ENCODE results near the gene OLFML3.

The OLFML3 gene

GRCh38 chr1:113978863-113979702 lies at the start of gene OLFML3:
Gene OLFML3 (plus strand): TSS chr1:113979474. CDS start chr1:113979517, 43 bp downstream.
- Histone ChIP-seq H3K27me3 (ENCODE audit: insufficient read depth, low read length) (no peaks in the 10 kb centered on the region), H2AFZ (ENCODE audit: low read length, unreplicated experiment) (peak within 1 kb of the TSS; percentile 38), H3K79me2 (ENCODE audit: control insufficient read depth, insufficient read depth, low read length, unreplicated experiment) (no peaks in the 10 kb centered on the region), H3K36me3 (ENCODE audit: insufficient read depth, low read length) (no peaks in the 10 kb centered on the region; the same call in 1 of the 2 replicates), H3K27ac (ENCODE audit: low read depth, low read length) (peak within 1 kb of the TSS; percentile 85), H3K4me3 (ENCODE audit: low read depth, low read length) (peak within 1 kb of the TSS; percentile 71), H3K4me1 (ENCODE audit: control insufficient read depth, insufficient read depth, low read length, unreplicated experiment) (peaks cover 61% of the 10 kb centered on the region)

- no peaks in the 10 kb centered on the region for H3K36me3 ChIP-seq (ENCODE audit: insufficient read depth, low read length)
Measured at GRCh38 chr1:113929750-113930498, 49.4 kb upstream of the OLFML3 start.

DNA sequence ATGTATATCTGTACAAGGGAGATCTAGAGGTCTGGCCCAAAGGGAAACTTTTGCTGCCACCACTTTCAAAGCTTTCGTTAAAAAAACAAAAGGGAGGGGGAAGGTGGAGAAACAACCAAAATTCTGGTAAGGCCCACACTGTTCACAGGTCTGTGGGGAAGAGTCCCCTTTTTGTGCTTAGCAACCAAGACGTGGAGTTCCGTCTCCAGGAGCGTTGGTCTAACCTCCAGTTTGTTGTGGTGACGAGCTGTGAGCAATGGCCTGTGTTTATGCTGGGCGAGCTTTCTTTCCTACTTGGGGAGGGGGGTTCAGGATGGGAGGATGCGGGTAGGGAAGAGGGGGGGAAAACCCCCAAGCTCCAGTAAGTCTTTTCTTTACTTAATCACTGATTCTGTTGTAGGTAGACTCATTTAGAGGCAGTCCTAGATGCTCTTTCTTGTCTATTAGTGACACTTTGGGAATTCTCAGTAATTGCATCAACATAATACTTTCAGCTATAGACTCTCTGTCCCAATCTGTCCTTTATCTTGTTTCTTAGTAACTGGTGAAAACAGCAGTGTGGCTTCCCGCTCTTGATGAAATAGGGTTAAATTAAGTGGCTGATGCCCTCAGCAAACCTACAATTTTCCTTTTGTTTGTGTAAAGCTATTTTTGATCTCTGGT lies 48.6 kb upstream of the OLFML3 start:
- H3K4me3 ChIP-seq (ENCODE audit: low read depth, low read length) = peak overlapping the region; percentile 93
- H3K4me1 ChIP-seq (ENCODE audit: control insufficient read depth, insufficient read depth, low read length, unreplicated experiment) = peaks cover 9% of the 10 kb centered on the region
- H3K79me2 ChIP-seq (ENCODE audit: control insufficient read depth, insufficient read depth, low read length, unreplicated experiment) = peaks cover 63% of the 10 kb centered on the region
- H3K27ac ChIP-seq (ENCODE audit: low read depth, low read length) = peak overlapping the region; percentile 95
- H2AFZ ChIP-seq (ENCODE audit: low read length, unreplicated experiment) = no peak overlapping the region
- H3K36me3 ChIP-seq (ENCODE audit: insufficient read depth, low read length) = no peaks in the 10 kb centered on the region
- H3K27me3 ChIP-seq (ENCODE audit: insufficient read depth, low read length) = no peaks in the 10 kb centered on the region

More at GRCh38 chr1:113929750-113930498, 49.4 kb upstream of the OLFML3 start:
- Histone ChIP-seq H2AFZ (ENCODE audit: low read length, unreplicated experiment) (no peak overlapping the region), H3K79me2 (ENCODE audit: control insufficient read depth, insufficient read depth, low read length, unreplicated experiment) (peaks cover 56% of the 10 kb centered on the region), H3K4me3 (ENCODE audit: low read depth, low read length) (peak overlapping the region; percentile 93), H3K27ac (ENCODE audit: low read depth, low read length) (peak overlapping the region; percentile 95), H3K4me1 (ENCODE audit: control insufficient read depth, insufficient read depth, low read length, unreplicated experiment) (peaks cover 9% of the 10 kb centered on the region), H3K27me3 (ENCODE audit: insufficient read depth, low read length) (no peaks in the 10 kb centered on the region)

DNA sequence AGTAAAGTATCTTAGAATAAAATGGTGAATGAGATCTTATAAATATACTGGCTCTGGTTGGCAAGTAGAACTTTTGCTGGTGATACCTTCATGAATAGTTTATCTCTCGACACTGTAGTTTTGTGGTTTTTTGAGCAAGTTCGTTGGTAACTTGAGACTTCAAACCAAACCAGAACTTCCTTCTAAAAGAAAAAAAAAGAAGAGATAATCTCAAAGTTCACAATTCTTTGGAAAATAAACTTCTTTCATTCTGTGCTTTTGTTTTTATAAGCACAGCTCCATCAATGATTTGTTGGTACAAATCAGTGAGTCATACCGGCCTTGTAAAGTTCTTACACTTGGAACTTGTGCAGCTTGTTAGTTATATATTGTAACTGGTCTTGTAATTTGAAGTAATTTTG lies 47.8 kb upstream of the OLFML3 start:
- Histone ChIP-seq H3K79me2 (ENCODE audit: control insufficient read depth, insufficient read depth, low read length, unreplicated experiment) (peaks cover 71% of the 10 kb centered on the region), H3K4me3 (ENCODE audit: low read depth, low read length) (peak overlapping the region; percentile 93), H3K27ac (ENCODE audit: low read depth, low read length) (peak overlapping the region; percentile 95)

DNA sequence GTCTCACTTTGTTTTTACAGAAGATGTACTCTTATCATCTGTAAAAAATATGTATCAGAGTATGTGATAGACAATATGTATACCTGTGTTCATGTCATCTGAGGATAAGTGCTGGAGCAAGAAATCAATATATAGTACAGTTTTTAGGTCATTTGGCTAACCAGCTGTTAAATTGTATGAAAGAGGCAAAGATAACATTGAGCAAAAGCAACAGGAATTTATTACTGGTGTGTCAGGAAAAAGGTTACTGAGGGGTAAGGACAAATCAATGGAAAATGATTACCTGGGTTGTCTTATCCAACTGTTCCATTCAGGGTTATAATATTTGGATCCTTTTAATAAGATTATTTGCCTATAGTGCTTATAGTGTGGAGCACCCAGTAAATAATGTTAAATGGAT lies 45.3 kb upstream of the OLFML3 start:
- H2AFZ ChIP-seq (ENCODE audit: low read length, unreplicated experiment) = no peak overlapping the region
- H3K4me1 ChIP-seq (ENCODE audit: control insufficient read depth, insufficient read depth, low read length, unreplicated experiment) = peaks cover 22% of the 10 kb centered on the region
- no peaks in the 10 kb centered on the region for H3K36me3 ChIP-seq (ENCODE audit: insufficient read depth, low read length)
- no peaks in the 10 kb centered on the region for H3K27me3 ChIP-seq (ENCODE audit: insufficient read depth, low read length)
- peaks cover 90% of the 10 kb centered on the region for H3K79me2 ChIP-seq (ENCODE audit: control insufficient read depth, insufficient read depth, low read length, unreplicated experiment)
- H3K27ac ChIP-seq (ENCODE audit: low read depth, low read length) = no peak overlapping the region
- no peak overlapping the region for H3K4me3 ChIP-seq (ENCODE audit: low read depth, low read length)

More for the DNA sequence above, 47.8 kb upstream of the OLFML3 start:
- H2AFZ ChIP-seq (ENCODE audit: low read length, unreplicated experiment) = no peak overlapping the region
- H3K4me1 ChIP-seq (ENCODE audit: control insufficient read depth, insufficient read depth, low read length, unreplicated experiment) = peaks cover 9% of the 10 kb centered on the region
- H3K27me3 ChIP-seq (ENCODE audit: insufficient read depth, low read length) = no peaks in the 10 kb centered on the region
- H3K36me3 ChIP-seq (ENCODE audit: insufficient read depth, low read length) = no peaks in the 10 kb centered on the region

DNA sequence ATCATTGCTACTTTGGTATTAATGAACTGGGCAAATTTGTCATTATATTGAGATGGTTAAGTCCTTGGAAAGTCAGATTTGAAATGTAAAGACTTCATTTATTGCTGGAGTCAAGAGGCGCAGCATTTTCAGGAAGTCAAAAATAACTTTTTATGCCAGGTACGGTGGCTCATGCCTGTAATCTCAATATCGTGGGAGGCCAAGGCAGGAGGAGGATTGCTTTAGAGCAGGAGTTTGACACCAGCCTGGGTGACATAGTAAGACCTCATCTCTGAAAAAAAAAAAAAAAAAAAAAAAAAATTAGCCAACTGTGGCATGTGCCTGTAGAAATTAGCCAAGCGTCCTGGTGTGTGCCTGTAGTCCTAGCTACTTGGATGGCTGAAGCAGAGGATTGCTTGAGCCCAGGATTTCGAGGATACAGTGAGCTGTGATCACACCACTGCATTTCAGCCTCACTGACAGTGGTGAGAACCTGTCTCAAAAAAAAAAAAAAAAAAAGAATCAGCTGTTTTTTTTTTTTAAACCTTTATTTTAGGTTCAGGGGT lies 44.7 kb upstream of the OLFML3 start:
- H3K4me1 ChIP-seq (ENCODE audit: control insufficient read depth, insufficient read depth, low read length, unreplicated experiment) = peaks cover 22% of the 10 kb centered on the region
- no peak overlapping the region for H2AFZ ChIP-seq (ENCODE audit: low read length, unreplicated experiment)
- peaks cover 96% of the 10 kb centered on the region for H3K79me2 ChIP-seq (ENCODE audit: control insufficient read depth, insufficient read depth, low read length, unreplicated experiment)
- no peaks in the 10 kb centered on the region for H3K36me3 ChIP-seq (ENCODE audit: insufficient read depth, low read length)
- H3K27ac ChIP-seq (ENCODE audit: low read depth, low read length) = no peak overlapping the region
- no peaks in the 10 kb centered on the region for H3K27me3 ChIP-seq (ENCODE audit: insufficient read depth, low read length)
- H3K4me3 ChIP-seq (ENCODE audit: low read depth, low read length) = no peak overlapping the region

DNA sequence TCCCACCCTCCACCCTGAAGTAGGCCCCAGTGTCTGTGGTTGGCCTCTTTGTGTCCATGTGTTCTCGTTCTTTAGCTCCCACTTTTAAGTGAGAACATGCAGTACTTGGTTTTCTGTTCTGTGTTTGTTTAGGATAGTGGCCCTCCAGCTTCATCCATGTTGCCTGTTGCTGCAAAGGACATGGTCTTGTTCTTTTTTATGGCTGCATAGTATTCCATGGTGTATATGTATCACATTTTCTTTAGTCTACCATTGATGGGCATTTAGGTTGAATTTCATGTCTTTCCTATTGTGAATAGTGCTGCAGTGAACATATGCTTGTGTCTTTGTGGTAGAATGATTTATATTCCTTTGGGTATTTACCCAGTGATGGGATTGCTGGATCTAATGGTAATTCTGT lies 44.1 kb upstream of the OLFML3 start:
- peaks cover 22% of the 10 kb centered on the region for H3K4me1 ChIP-seq (ENCODE audit: control insufficient read depth, insufficient read depth, low read length, unreplicated experiment)
- no peaks in the 10 kb centered on the region for H3K27me3 ChIP-seq (ENCODE audit: insufficient read depth, low read length)
- H2AFZ ChIP-seq (ENCODE audit: low read length, unreplicated experiment) = no peak overlapping the region
- H3K4me3 ChIP-seq (ENCODE audit: low read depth, low read length) = no peak overlapping the region
- no peak overlapping the region for H3K27ac ChIP-seq (ENCODE audit: low read depth, low read length)
- H3K79me2 ChIP-seq (ENCODE audit: control insufficient read depth, insufficient read depth, low read length, unreplicated experiment) = peaks cover 95% of the 10 kb centered on the region
- H3K36me3 ChIP-seq (ENCODE audit: insufficient read depth, low read length) = 0 out of 2 replicates have a peak, but pooled peaks cover under 1% of the 10 kb centered on the region

GRCh38 chr1:113935970-113936369 lies 43.3 kb upstream of the OLFML3 start:
- H3K4me3 ChIP-seq (ENCODE audit: low read depth, low read length) = no peak overlapping the region
- H3K79me2 ChIP-seq (ENCODE audit: control insufficient read depth, insufficient read depth, low read length, unreplicated experiment) = peaks cover 95% of the 10 kb centered on the region
- no peak overlapping the region for H3K27ac ChIP-seq (ENCODE audit: low read depth, low read length)
- no peak overlapping the region for H2AFZ ChIP-seq (ENCODE audit: low read length, unreplicated experiment)
- H3K4me1 ChIP-seq (ENCODE audit: control insufficient read depth, insufficient read depth, low read length, unreplicated experiment) = peaks cover 22% of the 10 kb centered on the region
- no peaks in the 10 kb centered on the region for H3K27me3 ChIP-seq (ENCODE audit: insufficient read depth, low read length)
- H3K36me3 ChIP-seq (ENCODE audit: insufficient read depth, low read length) = peaks cover 8% of the 10 kb centered on the region

- Histone ChIP-seq H3K79me2 (ENCODE audit: control insufficient read depth, insufficient read depth, low read length, unreplicated experiment) (peaks cover 89% of the 10 kb centered on the region), H3K4me1 (ENCODE audit: control insufficient read depth, insufficient read depth, low read length, unreplicated experiment) (peaks cover 15% of the 10 kb centered on the region), H3K27me3 (ENCODE audit: insufficient read depth, low read length) (no peaks in the 10 kb centered on the region), H3K4me3 (ENCODE audit: low read depth, low read length) (no peak overlapping the region), H3K36me3 (ENCODE audit: insufficient read depth, low read length) (peaks cover 15% of the 10 kb centered on the region), H3K27ac (ENCODE audit: low read depth, low read length) (no peak overlapping the region), H2AFZ (ENCODE audit: low read length, unreplicated experiment) (no peak overlapping the region)
Measured at GRCh38 chr1:113937146-113937545, 42.1 kb upstream of the OLFML3 start.

DNA sequence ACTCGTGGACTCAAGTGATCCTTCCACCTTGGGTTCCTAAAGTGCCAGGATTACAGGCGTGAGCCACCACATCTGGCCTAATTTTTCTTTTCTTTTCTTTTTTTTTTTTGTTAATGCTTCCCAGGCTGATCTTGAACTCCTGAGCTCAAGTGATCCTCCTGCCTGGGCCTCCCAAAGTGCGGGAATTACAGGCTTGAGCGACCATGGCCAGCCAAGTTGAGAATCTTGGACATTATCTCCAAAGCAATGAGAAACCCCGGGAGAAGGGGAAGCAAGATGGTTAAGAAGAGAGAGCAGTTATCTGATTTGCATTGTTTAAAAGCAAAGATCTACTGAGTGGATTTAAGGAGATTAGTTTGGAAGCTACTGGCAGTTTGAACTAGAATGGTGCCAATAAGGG lies 41.1 kb upstream of the OLFML3 start:
- peaks cover 81% of the 10 kb centered on the region for H3K79me2 ChIP-seq (ENCODE audit: control insufficient read depth, insufficient read depth, low read length, unreplicated experiment)
- no peak overlapping the region for H3K27ac ChIP-seq (ENCODE audit: low read depth, low read length)

More for the DNA sequence above, 41.1 kb upstream of the OLFML3 start:
- Histone ChIP-seq H3K4me1 (ENCODE audit: control insufficient read depth, insufficient read depth, low read length, unreplicated experiment) (peaks cover 13% of the 10 kb centered on the region), H3K4me3 (ENCODE audit: low read depth, low read length) (no peak overlapping the region), H3K27me3 (ENCODE audit: insufficient read depth, low read length) (no peaks in the 10 kb centered on the region), H3K36me3 (ENCODE audit: insufficient read depth, low read length) (peaks cover 20% of the 10 kb centered on the region), H2AFZ (ENCODE audit: low read length, unreplicated experiment) (no peak overlapping the region)

Data from ACC112 (cell line).